CD4-positive, alpha-beta T cell (primary cell): ENCODE results near the gene PTPN5. TPM values are rescaled to one million over a fixed set of nuclear protein-coding genes. Genes with fewer than 3 reads are reported as not detected.

Experiments
- ATAC-seq: fragments of 200-7000 bp; cut with Tn5 transposase; one replicate; pipeline ENCODE4 v1.10.0; 2022; ENCODE audit warnings: mild to moderate bottlenecking; ENCODE audit not compliant: poor library complexity
- CTCF ChIA-PET: fragments of 350-600 bp; sonication (Branson Sonifier 250); formaldehyde crosslinking; loops from one replicate; lab custom pipeline; 2021; ENCODE audit warnings: antibody characterized with exemption, inconsistent platforms; lab: Charles Lee
- POLR2A ChIA-PET: fragments of 350-600 bp; sonication (Branson Sonifier 250); formaldehyde crosslinking; loops from one replicate; lab custom pipeline; 2021; ENCODE audit warnings: antibody characterized with exemption, inconsistent platforms; lab: Charles Lee
- DNase-seq, 14 experiments: peaks; one replicate each; pipeline ENCODE4 v3.0.0-alpha.2; 2013 to 2020; ENCODE audit warnings: mixed read lengths in 2 of 14
- H3K27ac ChIP-seq, 2 donors: one replicate each; pipeline versions ENCODE4 v1.5.1 to v1.7.0; 2013; ENCODE audit warnings: low read length in 2 of 2, low read depth in 1 of 2, mild to moderate bottlenecking in 1 of 2
- H3K27me3 ChIP-seq, 2 experiments: 1 replicate in 1 of 2; 2 replicates in 1 of 2; pipeline versions ENCODE4 v1.6.1 to v1.7.0; 2013; ENCODE audit warnings: low read length in 2 of 2, control low read depth in 1 of 2, mild to moderate bottlenecking in 1 of 2, moderate library complexity in 1 of 2; ENCODE audit not compliant: insufficient read depth in 2 of 2, control insufficient read depth in 1 of 2
- H3K36me3 ChIP-seq: one replicate; pipeline ENCODE4 v1.6.1; 2013; ENCODE audit warnings: low read length, control low read depth; ENCODE audit not compliant: insufficient read depth
- H3K4me1 ChIP-seq: one replicate; pipeline ENCODE4 v1.6.1; 2013; ENCODE audit warnings: low read length, control low read depth; ENCODE audit not compliant: insufficient read depth
- H3K4me3 ChIP-seq: one replicate; pipeline ENCODE4 v1.5.1; 2013; ENCODE audit warnings: mild to moderate bottlenecking, low read length, moderate library complexity
- H3K9me3 ChIP-seq, 2 experiments: 1 replicate in 1 of 2; 2 replicates in 1 of 2; pipeline versions ENCODE4 v1.6.1 to v1.7.0; 2013; ENCODE audit warnings: low read length in 2 of 2, mild to moderate bottlenecking in 2 of 2, control low read depth in 1 of 2, moderate library complexity in 1 of 2; ENCODE audit not compliant: control insufficient read depth in 1 of 2, insufficient read depth in 1 of 2
- H3K27ac Mint-ChIP-seq: one replicate; pipeline ENCODE4 v1.8.0; 2020; ENCODE audit warnings: mixed read lengths
- H3K27me3 Mint-ChIP-seq: one replicate; pipeline ENCODE4 v1.8.0; 2021; ENCODE audit warnings: mixed read lengths
- H3K36me3 Mint-ChIP-seq: one replicate; pipeline ENCODE4 v1.8.0; 2021; ENCODE audit warnings: low read depth, mixed read lengths
- H3K4me1 Mint-ChIP-seq: one replicate; pipeline ENCODE4 v1.8.0; 2021; ENCODE audit warnings: low read depth, mixed read lengths
- H3K4me3 Mint-ChIP-seq: one replicate; pipeline ENCODE4 v1.8.0; 2020; ENCODE audit warnings: mild to moderate bottlenecking, mixed read lengths
- H3K9me3 Mint-ChIP-seq: one replicate; pipeline ENCODE4 v1.8.0; 2020; ENCODE audit warnings: mixed read lengths
- intact Hi-C, 2 experiments: fragments of 100-400 bp; cut with DNase I in 1 of 2; cut with micrococcal nuclease in 1 of 2; formaldehyde crosslinking; loops; one replicate each; pipeline versions ENCODE4 v1.15.1 to v1.9.0; 2023 to 2025; cut with DNase I, micrococcal nuclease
- total RNA-seq, 174 experiments: library from RNA in 2 of 174; stranded (reverse) in 2 of 174; gene quantifications; one replicate each; pipeline ENCODE4 v1.2.3 and lab custom pipeline; 2021 to 2026
- TF ChIP-seq, protein P1 (sequence below): fragments of 200-600 bp; IDR thresholded peaks from one replicate; pipeline ENCODE4 v1.8.0; 2022; ENCODE audit warnings: antibody characterized with exemption, mild to moderate bottlenecking

Gene PTPN5
- total RNA-seq, 2 experiments from 2014 or later: not detected

- no peaks in the 10 kb centered on the region for H3K27me3 ChIP-seq
- peaks cover 14% of the 10 kb centered on the region for H3K27me3 Mint-ChIP-seq
- POLR2A ChIA-PET: no interaction called here
- H3K27ac Mint-ChIP-seq: no peak overlapping the region
- CTCF ChIA-PET: interaction anchor here (1.1 kb wide), 1 partner anchor 16 kb away, joined by 3 read pairs; no protein-coding TSS in a partner anchor
- intact Hi-C loops: no loop called here
- H3K4me3 Mint-ChIP-seq: no peak overlapping the region
- ATAC-seq (no peak), DNase-seq (no peak)
- TF ChIP-seq, protein P1, sequence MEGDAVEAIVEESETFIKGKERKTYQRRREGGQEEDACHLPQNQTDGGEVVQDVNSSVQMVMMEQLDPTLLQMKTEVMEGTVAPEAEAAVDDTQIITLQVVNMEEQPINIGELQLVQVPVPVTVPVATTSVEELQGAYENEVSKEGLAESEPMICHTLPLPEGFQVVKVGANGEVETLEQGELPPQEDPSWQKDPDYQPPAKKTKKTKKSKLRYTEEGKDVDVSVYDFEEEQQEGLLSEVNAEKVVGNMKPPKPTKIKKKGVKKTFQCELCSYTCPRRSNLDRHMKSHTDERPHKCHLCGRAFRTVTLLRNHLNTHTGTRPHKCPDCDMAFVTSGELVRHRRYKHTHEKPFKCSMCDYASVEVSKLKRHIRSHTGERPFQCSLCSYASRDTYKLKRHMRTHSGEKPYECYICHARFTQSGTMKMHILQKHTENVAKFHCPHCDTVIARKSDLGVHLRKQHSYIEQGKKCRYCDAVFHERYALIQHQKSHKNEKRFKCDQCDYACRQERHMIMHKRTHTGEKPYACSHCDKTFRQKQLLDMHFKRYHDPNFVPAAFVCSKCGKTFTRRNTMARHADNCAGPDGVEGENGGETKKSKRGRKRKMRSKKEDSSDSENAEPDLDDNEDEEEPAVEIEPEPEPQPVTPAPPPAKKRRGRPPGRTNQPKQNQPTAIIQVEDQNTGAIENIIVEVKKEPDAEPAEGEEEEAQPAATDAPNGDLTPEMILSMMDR: no peak
- peaks cover 11% of the 10 kb centered on the region for H3K4me1 ChIP-seq
- no peaks in the 10 kb centered on the region for H3K36me3 Mint-ChIP-seq
- peaks cover 0 to 9% of the 10 kb centered on the region in 2 experiments for H3K9me3 ChIP-seq
- no peaks in the 10 kb centered on the region for H3K9me3 Mint-ChIP-seq
- H3K4me3 ChIP-seq: no peak overlapping the region
- no peak overlapping the region for H3K27ac ChIP-seq
- no peaks in the 10 kb centered on the region for H3K4me1 Mint-ChIP-seq
- no peaks in the 10 kb centered on the region for H3K36me3 ChIP-seq
Observed at GRCh38 chr11:18776324-18776723, 15.3 kb downstream of the PTPN5 start.

DNA sequence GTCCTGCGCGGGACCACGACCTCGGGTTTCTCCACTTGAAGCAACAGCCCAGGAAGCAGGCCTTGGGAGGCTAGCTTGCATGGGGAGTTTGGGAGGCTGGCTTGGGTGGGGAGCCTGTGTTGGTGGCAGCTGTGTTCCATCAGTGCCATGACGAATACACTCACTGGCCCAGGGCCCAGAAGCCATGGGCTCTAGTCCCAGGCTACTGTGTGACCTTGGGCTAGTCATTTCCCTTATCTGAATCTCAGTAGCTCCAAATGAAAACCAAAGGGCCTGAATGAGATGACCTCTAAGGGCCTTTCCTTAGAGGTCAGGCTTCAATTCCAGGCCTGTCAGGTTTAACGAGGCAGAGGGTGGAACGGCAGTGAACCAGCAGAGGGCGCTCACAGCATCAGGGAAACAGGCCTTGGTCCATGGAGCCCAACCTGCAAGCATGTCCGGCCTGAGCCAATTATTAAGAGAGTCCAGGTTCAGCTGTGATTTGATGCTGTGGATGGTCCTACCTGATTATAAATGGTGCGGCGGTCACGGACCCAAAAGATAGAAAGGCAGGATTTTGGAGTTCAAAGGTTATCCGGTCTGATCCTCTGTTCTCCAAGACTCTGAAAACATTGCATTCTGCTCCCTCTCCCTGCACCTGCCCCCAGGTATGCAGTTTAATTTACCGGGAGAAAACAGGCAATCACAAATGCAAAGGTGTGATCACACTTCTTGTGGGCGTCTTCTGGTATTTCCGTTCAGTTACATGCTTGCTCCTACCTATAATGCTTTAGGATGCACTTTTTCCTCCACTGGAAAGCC is 15.9 kb downstream of the PTPN5 start:
- peak in 13 of 14 experiments; percentile 2 to 63 (median 25) for DNase-seq
- intact Hi-C loops: no loop called here
- H3K9me3 Mint-ChIP-seq: no peaks in the 10 kb centered on the region
- Histone ChIP-seq H3K9me3 (peaks cover 0 to 9% of the 10 kb centered on the region in 2 experiments), H3K36me3 (no peaks in the 10 kb centered on the region), H3K4me1 (peaks cover 11% of the 10 kb centered on the region), H3K27me3 (peaks cover 0 to 3% of the 10 kb centered on the region in 2 experiments), H3K27ac (no peak overlapping the region), H3K4me3 (no peak overlapping the region)
- H3K27ac Mint-ChIP-seq: no peak overlapping the region
- H3K36me3 Mint-ChIP-seq: no peaks in the 10 kb centered on the region
- ATAC-seq: no peak
- ChIA-PET CTCF (no interaction called here), POLR2A (no interaction called here)
- no peaks in the 10 kb centered on the region for H3K4me1 Mint-ChIP-seq
- H3K27me3 Mint-ChIP-seq: peaks cover 18% of the 10 kb centered on the region
- TF ChIP-seq, protein P1: peak; percentile 38
- H3K4me3 Mint-ChIP-seq: no peak overlapping the region

DNA sequence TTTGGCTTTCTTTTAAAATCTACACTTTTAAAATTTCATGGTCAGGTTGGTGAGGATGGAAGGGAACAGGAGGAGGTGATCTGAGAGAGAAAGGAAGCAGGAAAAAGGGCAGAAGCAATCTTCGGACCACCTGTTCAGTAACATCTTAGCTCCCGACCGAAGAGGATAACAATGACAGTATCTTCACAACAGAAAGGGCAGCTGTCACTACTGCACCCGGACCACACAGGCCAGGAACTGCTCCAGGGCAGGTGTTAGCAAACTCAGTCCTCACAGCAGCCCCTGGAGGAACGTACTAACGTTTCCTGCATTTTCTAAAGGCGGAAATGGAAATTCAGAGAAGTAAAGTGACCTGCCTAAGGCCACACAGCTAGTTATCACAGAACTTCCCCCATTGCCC is 16.8 kb downstream of the PTPN5 start:
- H3K27ac ChIP-seq: no peak overlapping the region
- intact Hi-C loops: no loop called here
- H3K9me3 ChIP-seq: peaks cover 0 to 9% of the 10 kb centered on the region in 2 experiments
- H3K4me3 Mint-ChIP-seq: no peak overlapping the region
- ChIA-PET POLR2A (no interaction called here), CTCF (no interaction called here)
- no peak overlapping the region for H3K4me3 ChIP-seq
- ATAC-seq (no peak), DNase-seq (no peak)
- peaks cover 0 to 3% of the 10 kb centered on the region in 2 experiments for H3K27me3 ChIP-seq
- no peaks in the 10 kb centered on the region for H3K9me3 Mint-ChIP-seq
- H3K36me3 ChIP-seq: no peaks in the 10 kb centered on the region
- no peaks in the 10 kb centered on the region for H3K36me3 Mint-ChIP-seq
- H3K4me1 ChIP-seq: peaks cover 11% of the 10 kb centered on the region
- no peaks in the 10 kb centered on the region for H3K4me1 Mint-ChIP-seq
- H3K27me3 Mint-ChIP-seq: peaks cover 18% of the 10 kb centered on the region
- H3K27ac Mint-ChIP-seq: no peak overlapping the region
- TF ChIP-seq, protein P1: no peak
